Measurements from ENCODE around the gene IL12RB2.

The IL12RB2 gene

GRCh38 chr1:67312615-67313014 lies 4.9 kb downstream of the IL12RB2 start:
- DNase-seq (ENCODE audit: low read depth): no peak

DNA sequence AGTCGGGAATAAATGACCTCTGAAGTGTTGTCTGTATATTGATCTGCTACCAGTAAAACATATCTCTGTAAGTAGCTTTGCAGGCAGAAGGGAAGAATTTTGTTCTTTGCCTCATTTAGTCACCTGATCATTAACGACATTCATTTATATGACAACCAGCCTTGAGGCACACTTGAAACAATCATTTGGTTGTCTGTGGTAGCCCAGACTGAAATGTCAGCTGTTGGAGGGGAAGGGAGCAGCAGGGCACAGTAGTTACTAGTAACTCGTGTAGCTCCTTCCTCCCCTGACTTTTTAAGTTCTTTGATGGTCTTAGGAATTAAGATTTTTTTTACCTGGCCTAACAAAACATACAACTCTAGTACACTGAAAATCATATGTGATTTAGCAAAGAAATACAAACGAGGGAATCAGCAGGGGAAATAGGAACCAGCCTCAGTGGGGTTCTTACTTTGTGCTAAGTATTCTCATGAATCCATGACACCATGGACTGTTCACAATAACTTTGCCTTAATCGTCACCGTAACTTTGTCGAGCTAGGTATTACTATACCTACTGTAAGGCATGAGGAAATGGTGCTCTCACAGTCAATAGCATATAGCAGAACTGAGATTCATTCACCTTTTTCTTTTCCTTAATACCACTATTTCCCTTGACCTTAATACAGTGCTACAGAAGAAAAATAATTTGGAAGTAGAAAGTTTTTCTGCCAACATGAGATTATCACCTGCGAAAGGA lies 6.4 kb downstream of the IL12RB2 start:
- no peak for DNase-seq (ENCODE audit: low read depth)

DNA sequence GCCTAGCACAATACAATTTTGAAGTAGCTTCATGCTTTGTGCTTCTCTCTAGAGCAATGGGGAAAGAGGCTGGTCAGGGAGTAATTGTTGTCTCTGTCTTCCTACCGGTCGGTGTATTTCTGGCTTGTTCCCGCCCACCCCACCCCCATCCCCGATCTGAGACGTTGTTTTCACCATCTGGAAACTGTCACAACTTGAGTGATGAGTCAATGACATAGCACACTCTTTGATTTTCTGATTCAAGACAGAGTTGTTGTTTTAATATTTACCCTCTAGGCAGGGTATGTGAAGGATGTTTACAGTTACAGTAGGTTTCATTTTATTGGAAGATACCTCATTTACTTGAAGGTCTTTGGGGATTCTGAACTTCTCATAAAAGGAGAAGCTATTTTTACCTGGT lies 7.0 kb downstream of the IL12RB2 start:
- no peak for DNase-seq (ENCODE audit: low read depth)

DNA sequence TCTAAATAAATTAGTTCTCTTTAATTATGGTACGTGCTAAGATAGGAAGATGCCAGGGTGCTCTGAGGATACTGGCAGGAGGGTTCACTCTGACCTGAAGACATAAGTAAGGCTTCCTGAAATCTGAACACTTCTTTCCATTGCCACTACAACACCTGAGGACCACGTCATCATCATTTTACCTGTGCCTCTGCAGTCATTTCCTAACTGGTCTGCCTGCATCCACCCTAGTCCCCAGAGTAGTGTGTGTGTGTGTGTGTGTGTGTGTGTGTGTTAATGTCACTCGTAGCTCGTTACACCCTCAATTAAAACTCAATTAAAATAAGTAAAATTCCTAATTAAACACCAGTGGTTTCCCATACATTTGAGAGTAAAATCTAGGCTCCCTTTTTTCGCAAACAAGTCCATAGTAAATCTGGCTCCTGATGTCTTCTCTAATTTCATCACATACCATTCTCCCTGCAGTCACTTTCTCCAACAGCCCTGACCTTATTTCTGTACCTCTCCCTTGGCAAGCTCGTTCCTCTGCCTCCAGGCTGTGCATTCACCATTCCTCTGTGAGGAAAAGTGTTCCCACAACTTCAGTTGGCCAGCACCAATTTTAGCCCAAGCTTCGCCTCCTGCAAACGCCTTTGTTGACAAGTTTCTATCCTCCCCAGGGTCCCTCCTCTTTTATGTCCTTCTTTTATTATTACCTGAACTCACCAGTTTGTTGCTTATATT lies 8.7 kb downstream of the IL12RB2 start:
- DNase-seq (ENCODE audit: low read depth): no peak

DNA sequence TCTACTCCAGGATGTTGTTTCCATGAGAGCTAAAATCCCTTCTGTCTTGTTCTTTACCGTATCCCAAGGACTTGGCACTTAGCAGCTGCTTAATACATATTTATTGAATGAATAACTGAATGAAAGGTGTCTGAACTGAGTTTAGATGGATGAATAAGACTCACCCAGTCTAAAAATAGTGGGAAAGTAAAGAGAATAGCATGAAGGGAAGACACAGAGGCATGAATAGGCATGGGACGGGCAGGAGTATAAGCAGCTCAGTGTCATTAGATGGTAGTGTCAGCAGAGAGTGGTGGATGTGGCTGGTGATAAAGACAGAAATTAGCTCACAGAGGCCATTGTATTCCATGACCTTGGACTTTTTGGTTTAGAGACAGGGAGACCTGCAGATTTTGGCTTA lies 9.2 kb downstream of the IL12RB2 start:
- DNase-seq (ENCODE audit: low read depth): no peak

DNA sequence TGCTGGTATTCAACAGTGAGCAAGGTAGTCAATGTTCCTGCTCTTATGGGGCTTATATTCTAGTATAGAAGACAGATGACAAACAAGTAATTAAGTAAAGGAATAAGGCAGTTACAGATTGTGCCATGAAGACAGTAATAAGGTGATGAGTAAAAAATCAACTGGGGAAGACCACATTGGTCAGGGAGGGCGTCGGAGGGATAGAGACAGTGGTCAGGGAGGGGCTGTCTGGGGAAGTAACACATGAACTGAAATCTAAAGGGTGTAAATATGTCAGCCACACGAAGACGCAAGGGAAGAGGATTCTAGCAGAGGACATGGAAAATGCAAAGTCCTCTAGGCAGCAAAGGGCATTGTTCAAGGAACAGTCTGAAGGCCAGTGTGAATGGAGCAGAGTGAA lies 10.1 kb downstream of the IL12RB2 start:
- no peak for DNase-seq (ENCODE audit: low read depth)

- no peak for DNase-seq (ENCODE audit: low read depth)
Measured at GRCh38 chr1:67322442-67322841, 14.8 kb downstream of the IL12RB2 start.

DNA sequence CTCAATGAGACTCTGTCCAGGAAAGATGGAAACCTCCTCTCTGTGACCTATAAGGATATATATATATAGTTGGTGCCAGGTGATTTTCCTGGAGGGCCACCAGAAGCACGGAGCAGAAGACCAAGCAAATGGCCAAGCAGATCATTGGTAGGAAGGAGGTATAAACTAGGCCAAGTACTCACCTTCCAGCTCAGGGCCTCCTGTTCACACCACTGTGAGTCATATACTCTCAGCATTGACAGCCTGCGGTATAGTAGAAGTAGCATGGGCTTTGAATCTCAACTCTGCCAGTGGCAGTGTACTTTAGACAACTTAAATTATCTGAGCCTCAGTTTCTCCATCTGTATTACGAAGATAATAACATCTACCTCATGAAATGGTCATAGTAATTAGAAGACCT lies 15.4 kb downstream of the IL12RB2 start:
- DNase-seq (ENCODE audit: low read depth): no peak

DNA sequence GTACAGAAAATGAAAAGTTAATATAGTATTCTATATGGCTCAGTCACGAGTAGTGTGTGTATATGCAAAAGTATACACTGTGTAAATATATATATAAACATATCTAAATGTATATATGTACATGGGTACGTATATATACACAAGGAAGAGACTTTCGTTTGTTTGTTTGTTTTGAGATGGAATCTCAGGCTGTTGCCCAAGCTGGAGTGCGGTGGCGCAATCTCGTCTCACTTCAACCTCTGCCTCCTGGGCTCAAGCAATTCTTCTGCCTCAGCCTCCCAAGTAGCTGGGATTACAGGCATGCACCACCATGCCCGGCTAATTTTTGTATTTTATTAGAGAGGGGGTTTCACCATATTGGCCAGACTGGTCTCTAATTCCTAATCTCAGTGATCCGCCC lies 16.4 kb downstream of the IL12RB2 start:
- no peak for DNase-seq (ENCODE audit: low read depth)

GRCh38 chr1:67327864-67328466 lies 20.3 kb downstream of the IL12RB2 start:
- no peak for DNase-seq (ENCODE audit: low read depth)

DNA sequence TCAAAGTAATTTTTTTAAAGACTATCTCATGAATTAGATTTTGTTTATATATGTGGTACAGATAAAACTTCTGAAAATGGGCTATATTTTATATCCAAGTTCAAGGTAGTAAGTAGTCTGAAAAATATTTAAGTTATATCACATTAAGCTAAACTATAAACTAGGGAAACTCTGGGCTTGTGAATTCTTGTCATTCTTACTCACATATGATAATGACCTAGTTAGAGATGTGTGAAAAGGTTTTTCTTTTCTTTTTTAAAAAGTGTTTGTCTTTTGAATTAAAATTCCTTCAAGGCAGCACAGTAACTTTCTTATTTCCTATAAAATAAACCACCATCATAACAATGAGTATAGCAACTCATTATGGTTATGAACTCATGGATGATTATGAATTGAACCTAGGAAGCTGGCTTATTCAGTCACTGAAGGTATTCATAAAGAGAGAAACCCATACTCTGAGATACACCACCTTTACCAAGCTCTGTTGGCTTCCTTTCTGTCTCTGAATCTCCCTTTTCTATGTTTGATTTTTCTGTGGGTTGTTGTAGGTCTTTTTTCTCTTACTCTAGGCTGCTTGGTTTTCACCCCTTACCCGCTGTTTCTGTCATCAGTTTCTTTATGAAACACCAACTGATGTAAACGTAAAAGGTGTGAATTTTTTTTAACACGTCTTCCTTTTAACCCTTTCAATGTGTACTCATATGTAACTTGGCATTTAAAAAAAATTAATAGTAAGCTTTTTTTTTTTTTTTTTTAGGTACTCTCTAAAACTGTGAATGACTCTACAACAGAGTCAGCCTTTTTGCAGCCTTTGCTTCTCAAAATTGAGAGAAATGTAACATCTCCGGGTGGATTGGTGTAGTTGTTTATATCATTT lies 25.2 kb downstream of the IL12RB2 start:
- no peak for DNase-seq (ENCODE audit: low read depth)

GRCh38 chr1:67333603-67334002 lies 25.9 kb downstream of the IL12RB2 start:
- no peak for DNase-seq (ENCODE audit: low read depth)

DNA sequence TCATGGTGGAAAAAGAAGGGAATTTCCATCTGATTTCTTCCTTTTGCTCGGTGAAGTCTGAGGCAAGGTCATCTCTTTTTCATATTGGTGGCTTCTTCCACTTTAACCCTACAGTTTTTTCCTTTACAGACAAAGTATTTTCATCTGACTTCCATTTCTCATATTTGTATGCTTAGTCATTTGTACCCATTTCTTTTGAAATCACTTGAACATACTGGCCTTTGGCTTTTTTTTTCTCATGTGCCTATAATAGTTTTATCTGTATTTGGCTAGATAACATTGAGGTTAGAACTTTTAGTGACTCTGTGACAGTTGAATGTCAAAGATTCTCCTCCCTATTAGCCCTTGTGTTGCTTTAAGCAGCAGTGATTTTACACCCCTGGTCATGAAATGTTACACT lies 27.7 kb downstream of the IL12RB2 start:
- DNase-seq (ENCODE audit: low read depth): no peak

DNA sequence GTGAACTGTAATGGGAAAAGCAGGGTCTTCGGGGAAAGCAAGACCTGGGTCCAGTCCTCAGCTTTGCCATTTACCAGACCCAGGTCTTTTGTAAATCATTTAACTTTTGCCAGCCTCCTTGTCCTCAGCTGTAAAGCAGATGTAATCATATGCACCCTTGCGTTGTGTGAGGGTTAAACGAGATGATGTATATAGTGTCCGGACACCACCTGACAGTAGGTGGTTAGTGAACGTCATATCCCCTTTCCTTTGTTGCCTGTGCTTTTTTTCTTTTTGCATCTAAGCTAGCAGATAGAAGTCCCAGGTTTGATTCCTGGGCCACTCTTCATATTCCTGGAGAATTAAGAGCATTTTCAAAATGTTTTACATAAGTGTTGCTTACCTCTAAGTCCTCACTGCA lies 28.5 kb downstream of the IL12RB2 start:
- DNase-seq (ENCODE audit: low read depth): no peak

GRCh38 chr1:67336783-67337182 lies 29.1 kb downstream of the IL12RB2 start:
- DNase-seq (ENCODE audit: low read depth): no peak

DNA sequence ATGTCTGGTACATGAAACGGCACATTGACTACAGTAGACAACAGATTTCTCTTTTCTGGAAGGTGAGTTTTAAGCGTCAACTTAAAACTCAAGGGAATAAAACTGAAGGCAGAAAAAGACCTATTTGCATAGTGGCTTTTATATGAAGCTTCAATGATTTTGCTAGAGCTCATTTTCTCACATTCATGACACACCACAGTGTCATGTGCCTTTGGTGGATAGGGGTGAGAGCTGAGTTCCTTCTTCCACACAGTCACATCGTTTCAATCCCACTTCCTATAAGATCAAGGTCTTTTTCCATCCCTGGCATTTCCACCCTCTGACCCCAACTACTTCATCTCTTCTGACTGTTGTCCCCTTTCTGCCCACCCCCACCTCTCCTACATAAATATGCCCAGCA lies 31.0 kb downstream of the IL12RB2 start:
- no peak for DNase-seq (ENCODE audit: low read depth)

DNA sequence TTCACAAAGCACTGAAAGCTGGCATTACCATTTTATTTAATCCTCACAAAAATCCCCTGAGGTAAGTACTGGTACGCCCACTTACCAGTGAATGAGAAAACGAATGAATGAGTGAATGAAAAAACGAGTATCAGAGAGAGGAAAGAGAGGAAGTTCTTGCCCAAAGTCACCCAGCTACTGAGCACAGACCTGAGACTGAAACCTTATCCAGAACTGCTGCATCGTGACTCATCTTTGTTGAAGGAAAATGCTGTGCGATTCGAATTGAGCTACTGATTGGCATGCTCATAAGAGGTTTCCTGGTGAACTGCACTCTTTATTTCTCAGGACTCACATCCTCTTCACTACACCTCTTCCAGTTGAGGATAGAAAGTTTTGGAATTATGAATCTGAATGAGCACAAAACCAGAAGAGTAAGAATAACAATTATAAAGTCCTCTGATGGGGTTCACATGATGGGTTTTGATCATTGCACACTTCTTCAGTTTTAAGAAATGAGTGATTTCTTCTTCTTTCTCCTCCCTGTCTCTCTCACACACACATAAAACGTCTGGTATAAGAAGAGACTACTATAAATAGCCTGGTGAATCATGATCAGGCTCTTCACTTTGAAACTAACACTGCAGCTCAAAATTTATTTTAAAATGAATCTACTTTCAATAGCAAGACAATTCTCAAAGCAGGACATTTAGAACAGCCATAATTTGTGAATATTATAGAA lies 32.1 kb downstream of the IL12RB2 start:
- DNase-seq (ENCODE audit: low read depth): no peak

GRCh38 chr1:67342076-67342890 lies 34.6 kb downstream of the IL12RB2 start:
- no peak for DNase-seq (ENCODE audit: low read depth)

- no peak for DNase-seq (ENCODE audit: low read depth)
Measured at GRCh38 chr1:67345556-67345955, 37.9 kb downstream of the IL12RB2 start.

DNA sequence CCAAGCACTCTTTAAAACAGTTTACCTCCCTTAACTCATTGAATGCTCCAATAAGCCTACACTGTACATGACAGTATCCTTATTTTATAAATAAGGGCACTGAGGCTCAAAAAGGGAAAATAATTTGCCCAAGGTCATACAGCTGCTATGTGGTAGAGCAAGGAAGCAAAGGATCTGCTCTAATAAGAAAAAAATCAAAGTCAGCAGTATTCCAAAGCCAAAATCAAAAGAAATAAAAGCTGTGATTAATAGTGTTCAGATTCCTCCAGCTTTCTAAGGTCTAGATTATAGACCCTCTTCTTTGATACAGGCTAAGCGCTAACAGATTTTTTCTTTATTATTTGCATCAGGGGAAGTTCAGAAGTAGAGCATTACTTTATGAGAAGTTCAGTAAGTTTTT lies 39.3 kb downstream of the IL12RB2 start:
- DNase-seq (ENCODE audit: low read depth): no peak
